A549 (cell line): ENCODE measurements around the gene NOC3L. TPM values are rescaled to one million over a fixed set of nuclear protein-coding genes. Genes with fewer than 3 reads are reported as not detected.

Experiments
- polyA plus RNA-seq, 4 experiments: library from polyadenylated mRNA; depleted of rRNA in 3 of 4; stranded (reverse); fragments of >200 nt; fragmentation: RNase III in 1 of 4; extraction: RNeasy Plus Mini Kit Qiagen cat#74134 plus additional on column Dnase treatment in 1 of 4; gene quantifications; 2 replicates in 3 of 4; 3 replicates in 1 of 4; pipeline ENCODE4 v1.2.3, GENCODE V29; 2011 to 2017

NOC3L gene
- polyA plus RNA-seq, 2 of the 4 experiments (the other 2 are of a cell fraction) = 23.1 to 41.9 TPM

Other genes with a start within 250 kb of the NOC3L start
- 5.7 and 6.0 TPM in 2 replicates for gene TBC1D12, start 39.6 kb upstream of the NOC3L start, polyA plus RNA-seq (2011; rRNA removed)
- 3.5 to 4.4 TPM (median 3.7 TPM) in 3 replicates for gene TBC1D12, start 39.6 kb upstream of the NOC3L start, polyA plus RNA-seq (2017; fragmentation: RNase III; extraction: RNeasy Plus Mini Kit Qiagen cat#74134 plus additional on column Dnase treatment)
- 44.2 and 62.0 TPM in 2 replicates for gene HELLS, start 182.8 kb upstream of the NOC3L start, polyA plus RNA-seq (2011; rRNA removed)
- 46.4 to 52.3 TPM (median 49.9 TPM) in 3 replicates for gene HELLS, start 182.8 kb upstream of the NOC3L start, polyA plus RNA-seq (2017; fragmentation: RNase III; extraction: RNeasy Plus Mini Kit Qiagen cat#74134 plus additional on column Dnase treatment)